C1 segment of cervical spinal cord (tissue), 14 donors: ENCODE results near the gene TST.
"Not testable (repeated sequence)": the region's sequence is repeated elsewhere in the genome, so short reads cannot be mapped to it uniquely, and the experiment has no call there.

ENCODE experiments used
- DNase-seq, 14 donors: peaks; one replicate each; lab custom pipeline; 2025; lab: John Stamatoyannopoulos, UW

The TST gene

DNA sequence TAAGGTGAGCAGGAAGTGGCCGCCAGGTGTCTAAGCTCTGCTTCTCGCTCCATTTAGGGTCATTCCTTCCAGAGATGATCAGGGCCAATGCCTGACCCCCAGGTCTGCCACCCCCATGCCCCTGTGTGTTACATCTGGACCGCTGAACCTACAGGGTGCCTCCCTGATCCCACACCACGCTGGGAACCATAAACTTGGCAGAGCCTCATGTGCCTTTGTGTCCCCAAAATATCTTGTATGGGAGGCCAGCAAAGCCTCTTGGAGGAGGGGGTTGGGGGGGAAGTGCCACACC lies 3.7 kb downstream of the TST start:
- DNase-seq: no peak

DNA sequence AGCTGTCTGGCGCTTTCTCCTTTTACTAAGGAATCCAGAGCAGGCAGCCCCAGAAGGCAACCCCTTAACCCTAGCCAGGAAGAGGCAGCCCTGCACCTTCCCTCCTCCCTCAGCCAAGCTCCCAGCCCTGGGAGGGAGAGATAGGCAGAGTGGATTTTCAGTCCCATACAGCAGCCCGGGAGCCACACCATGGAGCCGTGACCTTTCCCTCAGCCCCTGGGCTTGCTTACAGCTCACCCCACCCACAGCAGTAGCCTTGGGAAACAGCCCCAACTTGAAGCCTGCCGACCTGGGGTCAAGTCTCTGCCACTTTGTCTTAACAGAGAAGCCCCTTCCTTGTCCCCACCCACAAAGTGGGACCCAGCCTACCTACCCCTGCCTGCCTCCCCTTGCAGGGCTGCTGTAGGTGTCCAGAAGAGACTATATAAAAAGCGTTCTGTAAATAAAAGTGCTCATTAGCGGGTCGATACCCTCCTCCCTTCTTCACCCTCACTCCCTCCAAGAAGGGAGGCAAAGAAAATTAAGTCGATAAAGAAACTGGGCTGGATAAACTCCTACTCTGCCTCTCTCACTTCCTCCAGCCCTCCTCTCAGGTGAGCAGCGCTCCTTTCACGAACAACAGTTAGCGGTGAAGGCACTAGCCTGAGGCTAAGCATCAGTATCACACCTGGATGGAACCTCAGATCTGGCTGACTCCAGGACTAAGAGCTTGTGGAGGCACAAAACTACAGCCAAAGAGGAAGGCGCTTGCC lies 4.2 kb downstream of the TST start:
- no peak for DNase-seq

DNA sequence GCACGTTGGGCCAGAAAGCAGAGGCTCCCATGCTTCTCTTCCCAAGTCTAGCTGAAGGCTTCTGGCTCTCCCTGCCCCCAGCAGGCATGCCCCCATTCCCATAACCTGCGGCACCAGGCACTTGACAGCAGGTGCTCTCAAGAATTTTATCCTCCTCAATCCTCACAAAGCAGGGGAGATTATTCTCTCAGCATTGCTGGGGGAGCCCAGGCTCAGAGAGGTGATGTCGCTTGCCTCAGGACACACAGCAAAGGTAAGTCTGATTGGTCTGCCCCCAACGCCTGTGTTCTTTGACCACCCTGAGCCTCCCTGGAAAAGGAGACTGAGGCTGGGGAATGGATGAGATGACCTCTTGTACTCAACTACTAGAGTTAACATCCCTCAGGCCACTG lies 4.8 kb downstream of the TST start:
- DNase-seq: no peak

DNA sequence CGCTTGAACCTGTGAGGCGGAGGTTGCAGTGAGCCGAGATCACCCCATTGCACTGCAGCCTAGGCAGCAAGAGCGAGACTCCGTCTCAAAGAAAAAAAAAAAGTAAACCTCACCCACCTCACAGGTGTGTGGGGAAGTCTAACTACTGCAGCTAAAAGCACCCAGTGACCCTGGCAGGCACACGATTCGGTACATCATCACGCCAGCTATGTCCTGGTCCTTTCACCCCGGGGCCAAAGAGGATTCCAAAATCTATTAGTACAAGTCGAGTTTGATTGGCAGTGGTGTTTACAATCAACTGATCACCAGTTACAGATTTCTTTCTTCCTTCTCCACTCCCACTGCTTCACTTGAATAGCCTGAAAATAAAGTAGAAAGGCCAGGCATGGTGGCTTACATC lies 6.3 kb downstream of the TST start:
- DNase-seq: no peak

DNA sequence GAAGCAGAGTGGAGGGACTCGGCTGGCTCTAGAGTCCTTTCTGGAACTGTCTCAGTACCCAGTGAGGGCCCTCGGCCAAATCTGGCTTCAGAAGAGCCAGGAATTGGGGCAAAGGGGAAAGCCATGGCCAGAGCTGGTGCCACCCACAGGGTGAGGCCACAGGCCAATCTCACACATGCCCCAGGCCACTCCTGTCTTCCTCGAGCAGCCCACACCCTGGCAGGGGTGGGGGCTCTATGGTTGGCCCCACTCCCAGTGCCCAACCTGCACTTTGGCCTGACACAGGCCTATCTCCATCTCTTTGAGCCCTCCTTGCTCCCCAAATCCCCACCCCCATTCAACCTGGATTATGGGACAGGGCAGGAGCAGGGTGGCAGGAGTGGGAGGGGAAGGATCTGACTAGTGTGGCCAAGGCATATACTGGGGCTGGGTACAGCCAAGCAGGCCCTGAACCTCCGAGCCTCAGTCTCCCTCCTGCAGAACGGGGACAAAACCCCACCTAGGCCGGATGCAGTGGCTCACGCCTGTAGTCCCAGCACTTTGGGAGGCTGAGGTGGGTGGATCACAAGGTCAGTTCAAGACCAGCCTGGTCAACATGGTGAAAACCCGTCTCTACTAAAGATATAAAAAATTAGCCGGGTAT lies 6.9 kb downstream of the TST start:
- peak in 4 of 14 donors; percentile 5 to 40 (median 29) for DNase-seq

DNA sequence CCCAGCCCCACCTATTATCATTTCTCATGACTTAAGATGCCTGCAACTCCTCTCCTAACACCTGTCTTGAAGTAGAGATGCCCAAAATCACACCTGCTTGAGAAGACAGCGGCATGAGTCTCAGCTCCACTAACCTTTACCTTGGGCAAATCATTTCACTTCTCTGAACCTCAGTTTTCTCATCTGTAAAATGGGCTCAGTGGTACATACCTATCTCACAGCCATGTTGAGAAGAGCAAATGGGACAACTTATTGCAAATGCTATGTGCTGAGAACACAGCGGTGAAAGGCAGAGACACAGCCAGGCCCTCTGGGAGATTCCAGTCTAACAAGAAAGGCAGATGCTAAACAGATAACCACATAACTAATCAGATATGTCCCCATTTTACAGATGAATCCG lies 7.8 kb downstream of the TST start:
- no peak for DNase-seq

DNA sequence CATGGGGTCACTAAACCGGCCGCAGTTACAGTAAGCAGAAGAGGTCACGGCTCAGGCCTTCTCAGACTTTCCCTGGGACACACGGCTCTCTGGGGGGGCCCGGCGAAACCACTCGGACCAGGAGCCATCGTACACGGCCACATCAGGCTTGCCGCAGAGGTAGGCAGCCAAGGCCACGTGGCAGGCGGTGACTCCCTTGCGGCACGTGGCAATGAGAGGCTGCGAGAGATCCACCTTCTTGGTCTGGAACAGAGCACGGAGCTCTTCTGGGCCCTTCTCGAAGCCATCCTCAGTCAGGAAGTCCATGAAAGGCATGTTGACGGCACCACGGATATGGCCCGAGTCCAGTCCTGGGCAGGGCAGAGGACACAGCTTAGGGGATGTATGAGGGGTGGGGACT lies 8.3 kb downstream of the TST start:
- no peak for DNase-seq

DNA sequence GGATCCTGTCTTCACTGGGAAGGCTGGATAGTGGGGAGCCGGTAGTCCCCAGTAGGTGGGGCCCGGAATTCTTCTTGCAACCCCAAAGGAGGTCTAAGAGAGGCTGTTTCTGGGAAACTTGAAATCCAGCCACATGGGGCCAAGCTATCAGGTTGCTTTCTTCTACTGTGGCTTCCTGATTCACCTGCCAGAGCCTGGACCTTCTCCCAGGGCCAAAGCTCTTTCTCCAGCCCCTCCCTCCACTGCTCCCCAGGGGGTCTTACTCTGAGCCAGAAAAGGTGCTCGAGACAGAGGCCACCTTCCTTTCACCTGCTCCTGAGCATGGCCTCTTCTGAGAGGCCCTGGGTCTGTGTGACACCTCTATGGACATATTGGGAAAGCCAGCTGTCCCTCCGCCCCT lies 9.1 kb downstream of the TST start:
- DNase-seq: no peak

DNA sequence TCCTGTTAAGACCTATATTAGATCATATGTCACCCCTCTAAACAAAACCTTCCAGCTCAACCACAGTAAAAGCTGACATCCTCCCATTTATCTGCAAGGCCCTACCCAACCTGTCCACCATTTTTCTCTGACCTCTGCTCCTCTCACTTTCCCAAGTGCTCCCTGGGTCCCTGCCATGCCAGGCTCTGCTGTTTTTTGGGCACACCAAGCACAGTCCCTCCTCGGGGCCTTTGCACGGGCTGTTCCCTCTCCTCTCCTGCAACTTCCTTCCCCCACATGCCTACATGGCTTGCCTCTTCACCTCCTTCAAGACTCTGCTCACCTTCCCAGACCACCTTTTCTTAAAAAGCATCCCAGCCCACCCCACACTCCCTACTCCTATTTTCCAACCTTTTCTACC lies 9.8 kb downstream of the TST start:
- DNase-seq: no peak

DNA sequence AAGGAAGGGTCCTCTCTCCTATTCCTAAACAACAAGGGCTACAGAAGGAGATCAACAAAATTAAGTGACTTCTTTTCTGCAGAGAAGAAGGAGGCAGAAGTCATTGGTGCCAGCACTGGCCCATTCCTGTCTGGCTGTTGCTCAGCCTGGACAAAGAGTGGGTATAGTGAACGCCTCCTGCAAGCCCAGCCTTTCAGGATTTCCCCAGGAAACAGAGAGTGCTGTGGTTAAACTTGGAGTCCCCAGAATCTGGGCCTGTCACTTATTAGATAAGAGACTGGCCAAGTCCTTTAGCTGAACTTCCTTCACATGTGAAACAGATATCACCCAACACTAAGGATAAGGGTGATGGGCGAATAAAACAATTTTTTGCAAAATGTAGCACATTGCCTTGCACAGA lies 10.9 kb downstream of the TST start:
- DNase-seq: no peak

DNA sequence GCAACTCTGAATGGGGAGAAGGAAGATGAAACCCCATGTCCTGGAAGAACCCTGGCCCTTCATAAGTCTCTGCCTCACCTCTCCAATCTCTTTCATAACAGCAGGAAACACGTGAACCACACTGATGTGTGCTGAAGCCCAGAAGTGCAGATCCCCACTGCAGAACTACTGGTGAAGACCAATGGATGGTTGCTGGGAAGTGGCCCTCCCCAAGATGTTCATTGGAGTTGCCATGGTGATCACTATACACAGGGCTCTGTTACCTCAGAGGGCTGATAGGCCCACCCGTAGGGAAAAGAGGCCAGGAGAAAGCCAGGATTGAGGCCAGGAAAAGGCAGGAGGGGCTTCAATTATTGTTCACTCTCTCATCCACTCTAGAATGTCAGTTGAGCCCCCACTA lies 11.6 kb downstream of the TST start:
- no peak for DNase-seq

DNA sequence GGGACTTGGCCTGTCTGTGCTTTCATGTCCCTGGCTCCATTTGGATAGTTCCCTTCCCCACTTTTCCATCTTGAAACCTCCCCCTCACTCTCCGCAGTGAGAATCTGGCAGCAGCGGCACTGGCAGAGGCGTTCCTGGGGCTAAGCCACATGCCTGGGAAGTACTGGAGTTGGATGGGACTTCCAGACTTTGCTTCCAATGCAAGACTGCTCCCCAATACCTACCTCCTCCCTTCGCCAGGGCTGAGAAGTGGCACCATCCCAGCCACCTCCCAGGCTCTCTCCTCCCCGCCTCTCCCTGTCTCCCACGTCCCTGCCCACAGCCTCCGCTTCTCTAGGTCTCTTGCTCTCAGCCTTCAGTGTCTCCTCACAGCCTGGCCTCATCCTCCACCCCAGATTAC lies 16.6 kb downstream of the TST start:
- no peak for DNase-seq

DNA sequence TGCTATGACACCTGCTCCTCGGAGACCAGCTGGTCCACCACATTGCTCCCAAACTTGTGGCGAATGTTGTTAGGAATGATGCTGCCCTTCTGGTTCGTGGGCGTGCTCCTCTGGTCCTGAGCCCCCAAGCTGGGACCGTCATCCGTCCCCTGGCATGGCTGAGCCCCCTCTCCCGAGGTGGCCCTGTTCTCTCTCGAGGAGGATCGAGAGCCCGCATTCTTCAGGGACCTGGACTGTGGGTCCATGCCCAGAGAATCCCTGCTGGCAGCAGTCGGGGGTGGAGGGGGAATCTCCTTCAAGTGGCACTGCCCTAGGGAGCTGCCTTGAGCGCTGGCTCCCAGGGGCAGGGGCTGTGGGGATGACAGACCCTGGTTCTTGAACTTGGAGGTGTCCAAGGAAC lies 17.4 kb downstream of the TST start:
- no peak for DNase-seq

DNA sequence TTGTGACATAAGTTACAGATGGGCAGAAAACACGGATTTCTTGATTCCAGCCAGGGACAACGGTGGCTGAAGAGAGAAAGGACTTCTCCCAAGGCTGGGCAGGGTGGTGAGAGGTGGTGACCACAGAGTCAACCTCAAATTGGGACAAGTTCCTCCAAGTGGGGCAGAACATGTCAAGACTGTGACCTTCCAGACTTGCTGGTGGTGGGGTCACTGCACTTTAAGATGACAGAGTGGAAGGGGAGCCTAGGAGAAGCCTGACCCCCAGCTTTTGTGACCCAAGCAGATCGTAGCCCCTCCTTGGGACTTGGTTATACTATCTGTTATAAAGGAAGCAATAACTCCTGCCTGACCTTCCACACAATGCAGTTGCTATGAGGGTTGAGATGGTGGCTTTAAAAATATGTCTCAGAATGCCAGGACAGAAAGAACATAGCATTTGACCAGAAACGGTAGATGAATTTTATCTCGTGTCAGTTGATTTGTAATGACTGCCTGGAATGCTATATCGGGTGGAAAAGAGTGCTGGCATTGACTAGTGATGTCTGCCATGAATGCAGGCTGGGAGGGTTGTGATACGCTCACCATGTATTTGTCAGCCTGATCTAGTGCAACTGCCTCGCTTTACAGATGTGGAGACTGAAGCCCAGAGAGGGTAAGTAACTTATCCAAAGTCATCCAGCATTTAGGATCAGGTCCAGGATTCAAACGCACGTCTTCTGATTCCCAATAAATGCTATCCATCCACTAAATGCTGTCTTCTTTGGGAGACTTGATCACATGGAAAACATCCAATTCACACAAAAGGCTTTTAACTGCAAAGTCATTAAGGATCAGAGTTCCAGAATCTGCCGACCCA lies 18.3 kb downstream of the TST start:
- no peak for DNase-seq

DNA sequence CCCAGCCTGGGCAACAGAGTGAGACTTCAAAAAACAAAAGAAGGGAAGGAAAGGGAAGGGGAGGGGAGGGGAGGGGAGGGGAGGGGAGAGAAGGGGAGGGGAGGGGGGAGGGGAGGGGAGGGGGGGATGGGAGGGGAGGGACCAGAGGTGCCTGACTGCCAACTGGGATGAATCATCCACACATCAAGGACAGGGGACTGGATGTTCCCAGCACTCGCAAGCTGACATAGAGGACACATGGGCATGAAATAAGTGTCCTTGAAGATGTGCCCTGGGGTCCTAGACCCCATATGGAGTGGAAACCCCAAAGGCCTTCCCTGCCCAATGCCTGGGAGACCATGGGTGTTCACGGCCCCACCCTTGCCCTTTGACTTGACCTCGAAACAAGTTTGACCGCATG lies 19.8 kb downstream of the TST start:
- peak in 1 of 14 donors; percentile 6 for DNase-seq

DNA sequence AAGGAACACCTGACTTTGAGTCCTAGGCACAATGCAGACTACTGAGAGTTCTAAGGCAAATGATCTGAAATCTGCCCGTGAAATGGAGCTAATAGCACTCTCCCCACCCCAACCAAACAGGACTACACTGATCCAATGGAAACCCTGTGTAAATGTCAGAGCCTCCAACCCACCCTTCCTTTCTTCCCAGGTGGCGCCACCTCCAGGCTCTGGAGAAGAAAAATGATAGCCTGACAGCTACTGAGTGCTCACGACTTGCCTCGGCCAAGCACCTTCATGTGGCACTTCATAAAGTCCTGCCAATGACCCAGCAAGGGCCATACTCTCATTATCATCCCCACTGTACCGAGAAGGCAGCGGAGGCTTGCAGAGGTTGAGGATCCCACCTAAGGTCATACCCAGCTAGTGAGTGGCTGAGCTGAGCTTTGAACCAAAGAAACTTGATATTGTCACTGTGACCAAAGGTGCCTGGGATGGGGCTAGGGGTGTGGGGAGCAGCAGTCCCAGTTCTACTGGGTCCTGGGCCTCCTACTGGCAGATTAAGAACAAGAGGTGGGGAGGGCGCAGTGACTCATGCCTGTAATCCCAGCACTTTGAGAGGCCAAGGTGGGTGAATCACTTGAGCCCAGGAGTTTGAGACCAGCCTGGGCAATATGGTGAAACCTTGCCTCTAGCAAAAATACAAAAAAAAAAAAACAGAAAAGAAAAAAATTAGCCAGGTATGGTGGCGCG lies 20.5 kb downstream of the TST start:
- DNase-seq: no peak

DNA sequence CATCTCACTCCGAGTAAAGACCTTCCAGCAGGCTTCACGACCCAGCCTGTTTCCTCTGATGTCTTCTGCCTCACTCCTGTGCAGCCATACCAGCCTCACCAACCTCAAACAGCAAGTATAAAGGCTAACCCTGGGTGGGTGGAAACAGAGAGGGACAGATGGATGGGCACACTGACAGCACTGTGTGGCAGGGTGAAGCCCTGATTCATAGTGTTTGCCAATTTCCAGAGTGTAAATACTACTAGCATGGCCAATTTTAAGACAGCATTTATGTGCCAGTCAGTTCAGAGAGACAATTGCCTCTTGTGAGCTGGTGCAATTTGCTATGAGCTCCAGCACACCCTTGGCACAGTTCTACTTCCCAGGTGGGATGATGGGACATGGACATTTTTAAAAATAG lies 21.5 kb downstream of the TST start:
- no peak for DNase-seq

DNA sequence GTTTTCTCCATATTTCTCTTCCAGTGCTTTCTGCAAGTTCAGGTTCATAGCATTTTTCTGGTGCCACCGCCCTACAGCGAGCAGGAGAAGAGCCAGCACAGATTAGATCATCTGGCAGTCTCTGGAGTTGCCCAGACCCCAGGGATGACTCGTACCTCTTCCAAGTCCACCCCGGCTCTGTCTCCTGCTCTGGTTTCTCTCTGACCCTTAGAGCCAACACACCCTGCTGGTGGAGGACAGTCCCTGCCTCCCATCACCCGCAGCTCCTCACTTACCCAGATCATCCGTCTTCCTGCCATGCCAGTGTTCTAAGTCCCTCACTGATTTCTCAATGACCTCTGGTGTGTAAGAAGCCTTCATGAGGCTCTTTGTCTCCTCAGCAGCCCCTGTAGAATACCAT lies 28.0 kb downstream of the TST start:
- no peak for DNase-seq

DNA sequence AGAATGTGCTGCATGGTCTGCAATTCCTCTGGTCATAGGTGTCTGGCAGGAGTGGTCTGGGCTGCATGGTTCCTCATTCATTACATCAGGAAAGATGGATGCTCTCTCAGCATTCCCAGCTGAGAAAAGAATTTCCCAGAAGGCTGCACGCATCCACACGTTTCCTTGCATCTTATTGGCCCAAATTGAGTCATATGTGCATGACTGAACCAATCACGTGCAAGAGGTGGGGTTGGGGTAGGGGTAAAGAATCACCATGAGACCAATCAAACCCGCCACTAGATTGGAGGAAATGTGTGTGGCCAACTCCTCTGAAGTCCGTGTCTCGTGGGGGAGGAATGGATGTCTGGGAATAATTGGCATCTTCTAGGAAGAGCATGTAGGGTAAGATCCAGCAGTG lies 28.8 kb downstream of the TST start:
- no peak for DNase-seq

DNA sequence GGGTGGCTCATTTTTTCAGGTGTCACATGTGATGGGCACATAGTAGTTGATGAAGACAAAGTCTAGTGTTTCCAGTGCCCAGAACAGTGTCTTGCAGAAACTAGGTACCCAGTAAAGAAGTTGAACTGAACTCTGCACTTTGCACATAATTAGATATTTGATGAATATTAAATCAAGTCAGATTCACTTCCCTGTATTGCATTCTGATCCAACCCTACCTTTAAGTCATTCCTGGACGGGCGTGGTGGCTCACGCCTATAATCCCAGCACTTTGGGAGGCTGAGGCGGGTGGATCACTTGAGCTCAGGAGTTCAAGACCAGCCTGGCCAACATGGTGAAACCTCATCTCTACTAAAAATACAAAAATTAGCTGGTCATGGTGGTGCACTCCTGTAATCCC lies 30.2 kb downstream of the TST start:
- not testable (repeated sequence) for DNase-seq

DNA sequence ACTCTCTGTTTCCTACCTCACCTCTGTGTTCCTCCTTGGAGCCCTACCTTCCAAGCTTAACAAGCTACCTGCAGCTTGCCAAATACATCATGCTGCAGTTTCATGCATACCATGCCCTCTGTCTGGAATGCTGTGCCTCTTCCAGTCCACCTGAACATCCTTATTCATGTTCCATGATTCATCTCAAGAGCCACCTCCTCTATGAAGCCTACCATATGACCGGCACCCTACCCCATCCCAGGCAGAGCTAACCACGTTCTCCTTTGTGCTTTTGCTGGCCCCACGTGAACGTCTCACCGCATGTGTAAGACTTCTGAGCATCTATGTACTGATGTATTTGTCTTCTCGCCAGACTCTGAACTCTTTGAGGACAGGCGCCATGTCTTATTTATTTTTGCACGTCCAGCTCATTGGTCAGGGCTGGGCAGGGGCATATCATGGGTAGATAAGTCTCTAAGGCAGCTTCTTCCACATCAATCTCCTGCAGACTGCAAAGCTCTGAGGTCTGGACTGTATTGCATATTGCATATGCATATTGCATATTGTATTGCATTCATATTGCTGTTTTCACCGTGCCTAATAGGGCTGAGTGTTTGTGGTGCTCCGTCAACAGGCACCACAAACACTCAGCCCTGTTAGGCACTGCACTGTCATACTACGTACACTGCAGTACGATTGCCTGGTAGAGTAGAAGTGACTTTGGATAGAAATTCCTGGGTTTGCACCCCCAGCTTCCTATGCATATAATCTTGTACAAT lies 31.0 kb downstream of the TST start:
- no peak for DNase-seq
